ENCODE results near the gene BCAR3.
"Not testable (repeated sequence)": the region's sequence is repeated elsewhere in the genome, so short reads cannot be mapped to it uniquely, and the experiment has no call there.

BCAR3 gene

DNA sequence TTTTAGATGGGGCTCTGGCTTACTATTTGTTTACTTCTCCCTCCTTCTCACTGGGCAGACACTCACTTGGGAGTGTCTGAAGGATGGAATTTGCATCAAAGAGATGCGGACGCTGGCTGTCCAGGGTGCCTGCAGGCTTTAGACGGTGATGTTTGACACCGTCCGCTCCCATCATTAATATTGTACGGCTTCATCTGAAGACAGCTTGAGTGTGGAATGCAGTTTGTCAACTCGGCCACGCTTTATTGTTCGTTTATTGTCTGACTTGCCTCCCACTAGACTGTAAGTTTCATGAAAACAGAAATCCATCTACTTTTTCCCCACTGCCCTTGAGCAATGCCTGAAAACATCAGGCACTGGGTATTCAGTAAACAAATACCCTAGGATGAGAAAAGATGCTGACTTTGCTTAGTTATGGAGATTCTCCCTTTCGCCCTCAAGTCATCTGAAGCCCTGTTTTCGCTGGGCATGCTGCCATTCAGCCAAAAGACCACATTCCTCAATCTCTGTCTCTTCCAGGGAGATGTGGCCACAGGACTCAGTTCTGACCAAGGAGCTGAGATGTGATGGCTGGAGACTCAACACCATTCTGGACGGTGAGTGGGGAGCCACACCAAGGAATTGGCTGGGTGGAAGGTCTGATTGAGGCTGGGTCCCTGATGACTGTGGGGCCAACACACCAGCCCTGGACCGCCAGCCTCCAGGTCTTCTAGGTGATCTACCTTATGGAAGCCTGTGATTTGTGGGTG lies 87.6 kb downstream of the BCAR3 start:
- no peak for DNase-seq

- no peak for DNase-seq
Observed at GRCh38 chr1:93592551-93592949, 89.1 kb downstream of the BCAR3 start.

DNA sequence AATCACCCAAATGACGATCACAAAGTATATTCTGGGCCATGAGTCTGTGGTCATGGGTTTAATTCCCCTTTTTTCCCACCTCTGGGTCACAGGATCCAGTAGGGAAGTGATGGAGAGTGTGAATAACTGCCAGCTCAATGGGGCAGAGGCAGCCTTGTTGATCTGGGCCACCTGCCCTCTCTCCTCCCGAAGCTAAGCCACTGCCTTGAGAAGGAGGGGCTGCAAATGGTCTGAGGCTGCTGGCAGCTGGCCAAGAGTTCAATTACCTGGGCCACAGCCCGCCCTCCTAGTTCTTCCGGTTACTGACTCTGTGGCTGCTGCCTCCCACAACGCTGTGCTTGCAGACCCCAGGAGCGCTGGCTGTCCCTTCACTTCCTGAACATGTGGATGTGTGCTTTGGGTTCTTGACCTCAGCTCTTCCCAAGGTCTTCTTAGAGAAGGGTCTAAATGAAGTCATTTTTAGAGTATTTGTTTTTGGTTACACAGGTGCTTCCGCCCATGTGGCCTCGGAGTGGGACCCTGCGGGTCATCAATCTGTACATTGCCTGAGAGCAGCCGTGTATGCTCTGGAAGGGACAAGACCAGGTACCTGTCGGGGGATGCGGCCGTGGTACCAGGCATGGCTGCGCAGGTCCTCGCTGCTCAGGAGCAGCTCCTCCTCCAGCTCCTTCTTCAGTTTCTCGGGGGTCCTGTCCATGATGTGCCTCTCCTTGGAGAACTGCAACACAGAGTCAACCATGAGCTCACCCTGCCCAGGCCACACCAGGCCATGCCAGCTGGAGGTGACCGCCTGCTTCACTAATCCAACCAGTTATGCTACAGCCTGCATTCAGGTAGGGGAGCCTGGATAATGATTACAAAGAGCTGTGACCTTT lies 89.7 kb downstream of the BCAR3 start:
- DNase-seq = no peak

DNA sequence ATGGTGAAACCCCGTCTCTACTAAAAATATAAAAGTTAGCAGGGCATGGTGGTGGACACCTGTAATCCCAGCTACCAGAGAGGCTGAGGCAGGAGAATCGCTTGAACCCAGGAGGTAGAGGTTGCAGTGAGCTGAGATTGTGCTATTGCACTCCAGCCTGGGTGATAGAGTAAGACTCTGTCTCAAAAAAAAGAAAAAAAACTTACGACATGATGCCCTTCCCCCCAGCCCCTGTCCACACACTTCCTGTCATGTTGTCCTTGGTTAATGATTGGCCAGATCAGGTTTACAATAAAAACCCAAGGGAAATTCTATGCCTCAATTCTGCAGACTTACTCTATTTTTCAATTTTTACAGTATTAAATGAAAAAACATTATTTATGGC lies 90.4 kb downstream of the BCAR3 start:
- DNase-seq = not testable (repeated sequence)

DNA sequence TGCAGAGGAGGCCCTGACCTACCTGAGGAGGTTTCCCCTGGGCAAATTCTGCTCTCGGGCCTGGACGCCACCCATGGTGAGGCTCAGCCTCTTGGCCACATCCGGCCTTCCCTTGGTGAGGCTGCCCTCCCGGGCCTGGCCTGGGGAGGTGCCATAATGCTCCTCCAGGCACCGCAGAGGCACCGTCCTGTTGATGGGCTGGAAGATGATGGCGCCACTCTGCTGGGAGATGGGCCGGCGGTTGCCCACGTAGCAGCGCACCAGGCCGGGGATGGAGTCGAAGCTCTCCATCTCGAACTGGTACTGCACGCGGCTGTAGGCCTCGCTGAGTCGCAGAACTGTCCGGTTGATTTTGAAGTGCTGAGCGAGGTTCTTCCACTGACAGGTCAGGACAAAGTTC lies 92.7 kb downstream of the BCAR3 start:
- no peak for DNase-seq

DNA sequence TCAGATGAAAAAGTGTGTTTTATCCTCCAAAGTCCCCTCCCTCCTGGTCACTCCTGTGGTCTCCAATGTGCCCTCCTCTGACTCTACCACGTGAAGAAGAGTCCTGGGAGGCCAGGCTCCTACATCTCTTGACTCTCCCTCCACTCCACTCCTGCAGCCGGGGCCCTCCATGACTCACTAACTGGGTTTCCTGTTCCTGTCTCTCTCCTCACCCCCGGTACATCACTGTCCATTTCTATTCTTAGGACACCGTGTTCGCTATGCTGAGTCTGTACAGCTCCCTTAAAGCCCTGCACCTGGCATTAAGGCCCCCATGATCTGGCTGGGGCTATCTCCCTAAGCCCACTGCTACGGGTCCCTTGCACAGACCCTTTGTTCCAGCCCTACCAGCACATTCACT lies 93.4 kb downstream of the BCAR3 start:
- DNase-seq = peak; percentile 48

DNA sequence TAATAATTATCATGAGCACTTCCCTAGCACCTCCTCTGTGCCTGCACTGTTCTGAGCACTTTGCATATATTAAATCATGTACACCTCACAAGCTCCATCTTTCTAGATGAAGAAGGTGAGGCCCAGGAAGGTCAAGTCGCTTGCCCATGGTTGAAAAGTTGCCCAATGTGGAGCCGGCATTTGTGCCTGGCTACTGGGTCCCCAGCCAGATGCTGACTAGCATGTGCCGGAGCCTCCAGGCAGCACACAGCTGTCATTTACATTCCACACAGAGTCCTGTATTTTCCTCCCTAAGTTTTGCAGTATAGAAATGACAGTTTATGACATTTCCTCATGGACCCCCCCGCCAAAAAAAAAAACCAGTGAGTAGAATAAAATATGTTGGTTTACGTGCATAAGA lies 94.3 kb downstream of the BCAR3 start:
- DNase-seq = no peak

DNA sequence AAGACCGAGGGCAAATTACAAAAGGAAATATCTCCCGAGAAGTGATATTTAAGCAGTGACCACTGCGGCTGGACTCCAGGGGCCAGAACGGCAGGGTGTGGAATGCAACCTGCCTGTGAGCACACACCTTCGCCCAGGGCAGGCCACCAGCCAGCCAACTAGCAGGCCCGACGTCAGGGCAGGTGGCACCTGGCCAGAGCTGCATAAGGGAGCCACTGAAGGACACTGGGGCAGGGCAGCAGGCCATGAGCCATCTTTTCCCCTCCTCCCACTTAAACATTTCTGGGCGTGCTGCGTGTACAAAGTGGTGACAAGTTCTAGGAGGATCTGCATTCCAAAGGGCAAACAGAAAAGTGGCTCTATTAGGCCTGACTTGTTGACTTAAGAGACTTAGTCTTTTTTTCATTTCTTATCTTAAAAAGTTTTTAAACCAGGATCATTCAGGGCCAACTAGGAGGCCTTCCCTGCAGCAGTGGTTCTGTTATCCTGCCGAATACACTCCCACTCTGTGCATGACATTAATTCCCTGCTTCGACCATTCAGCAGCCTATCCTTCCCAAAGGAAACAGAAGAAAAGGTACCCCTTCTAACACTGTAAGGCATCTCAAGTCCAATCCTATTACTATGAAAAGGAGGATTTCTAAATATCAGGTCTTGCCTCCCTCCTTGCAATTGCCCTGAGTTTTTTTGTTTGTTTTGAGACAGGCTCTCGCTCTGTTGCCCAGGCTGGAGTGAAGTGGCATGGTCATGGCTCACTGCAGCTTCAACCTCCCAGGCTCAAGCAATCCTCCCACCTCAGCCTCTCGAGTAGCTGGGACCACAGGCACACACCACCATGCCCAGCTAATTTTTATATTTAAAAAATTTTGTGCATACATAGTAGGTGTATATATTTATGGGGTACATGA lies 96.3 kb downstream of the BCAR3 start:
- no peak for DNase-seq

- no peak for DNase-seq
Observed at GRCh38 chr1:93584261-93585003, 97.2 kb downstream of the BCAR3 start.

GRCh38 chr1:93581917-93582850 lies 99.5 kb downstream of the BCAR3 start:
- no peak for DNase-seq

- peak; percentile 97 for DNase-seq
Observed at GRCh38 chr1:93579891-93580290, 101.7 kb downstream of the BCAR3 start.

- no peak for DNase-seq
Observed at GRCh38 chr1:93578911-93579825, 102.5 kb downstream of the BCAR3 start.

- no peak for DNase-seq
Observed at GRCh38 chr1:93578433-93578830, 103.2 kb downstream of the BCAR3 start.

DNA sequence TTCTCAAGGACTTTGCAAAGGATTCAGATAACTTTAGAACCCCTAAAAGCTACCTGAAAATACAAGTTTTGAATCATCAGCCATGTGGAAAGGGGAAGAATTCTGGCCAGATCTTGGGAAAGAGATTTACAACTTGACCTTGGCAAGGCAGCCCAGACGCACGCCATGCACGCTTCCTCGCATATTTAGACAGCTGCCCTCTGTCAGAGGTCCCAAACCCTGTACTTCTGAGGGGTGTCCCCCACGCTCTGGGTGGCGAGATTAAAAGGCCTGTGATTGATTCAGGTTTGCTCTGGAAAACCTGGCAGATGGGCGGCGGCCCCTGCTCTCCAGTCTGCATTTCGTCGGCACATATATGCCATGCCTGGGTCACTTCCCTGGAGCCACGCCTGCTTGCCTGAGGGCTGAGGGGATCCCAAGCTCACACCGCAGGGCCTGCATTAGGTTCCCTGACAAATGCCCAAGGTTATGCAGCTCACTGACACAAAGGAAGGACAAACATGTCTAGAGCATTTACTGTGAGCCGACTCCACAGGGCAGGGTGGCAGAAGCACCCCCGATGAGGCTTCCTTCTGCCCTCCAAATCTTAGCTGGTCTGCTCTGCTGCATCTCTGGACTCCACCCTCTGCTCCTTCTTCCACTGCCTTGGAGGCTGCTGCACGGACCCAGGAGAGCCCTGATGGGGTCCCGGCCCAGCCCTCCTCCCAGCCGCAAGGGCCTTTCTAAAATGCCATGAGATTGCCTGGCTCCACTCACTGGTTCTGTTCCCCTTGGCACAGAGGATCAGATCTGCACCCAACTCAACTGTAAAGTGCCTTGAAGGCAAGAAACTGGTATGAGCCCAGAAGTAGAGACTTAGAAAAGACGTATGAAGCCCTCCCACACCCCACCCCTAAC lies 103.9 kb downstream of the BCAR3 start:
- DNase-seq = no peak

GRCh38 chr1:93576746-93577145 lies 104.9 kb downstream of the BCAR3 start:
- no peak for DNase-seq

GRCh38 chr1:93576346-93576745 lies 105.3 kb downstream of the BCAR3 start:
- DNase-seq = no peak

GRCh38 chr1:93575621-93576284 lies 105.9 kb downstream of the BCAR3 start:
- DNase-seq = no peak

DNA sequence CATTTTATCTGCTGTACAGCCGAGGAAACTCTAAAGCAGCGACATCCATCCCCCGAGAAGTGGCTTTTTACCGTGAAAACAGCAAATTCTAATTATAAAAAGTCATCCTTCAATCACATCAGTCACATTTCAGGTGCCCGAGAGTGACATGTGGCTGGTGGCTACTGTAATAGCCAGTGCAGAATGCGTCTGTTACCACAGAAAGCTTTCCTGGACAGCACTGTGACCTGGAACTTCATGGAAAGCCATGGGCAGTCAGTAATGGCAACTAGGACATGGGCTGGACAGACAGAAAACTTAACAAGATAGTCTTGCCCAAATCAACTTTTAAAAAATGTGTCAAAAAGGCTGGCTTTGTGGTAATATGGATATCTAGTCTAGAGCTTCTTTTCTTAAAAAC lies 106.6 kb downstream of the BCAR3 start:
- no peak for DNase-seq

DNA sequence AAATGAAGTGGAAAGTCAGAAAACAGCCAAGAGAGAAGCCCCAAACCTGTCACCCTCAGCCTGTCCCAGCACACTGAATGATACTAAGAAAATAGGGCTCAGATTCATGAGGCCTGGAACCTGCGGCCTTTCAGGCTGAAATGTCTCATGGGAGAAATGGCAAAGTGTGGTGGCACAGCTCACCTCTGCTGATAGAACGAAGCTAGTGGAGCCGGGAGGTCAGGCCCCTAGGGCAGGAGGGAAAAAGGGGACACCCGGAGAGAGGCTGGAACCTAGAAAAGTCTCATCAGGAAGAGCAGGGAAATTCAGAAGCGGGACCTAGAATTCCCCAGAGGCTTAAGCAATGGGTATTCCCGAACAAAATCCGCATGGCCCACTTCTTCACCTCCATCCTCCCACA lies 107.1 kb downstream of the BCAR3 start:
- no peak for DNase-seq
